Measurements from ENCODE around the gene PRKCB.
"Not testable (repeated sequence)": the region's sequence is repeated elsewhere in the genome, so short reads cannot be mapped to it uniquely, and the experiment has no call there.

PRKCB gene

DNA sequence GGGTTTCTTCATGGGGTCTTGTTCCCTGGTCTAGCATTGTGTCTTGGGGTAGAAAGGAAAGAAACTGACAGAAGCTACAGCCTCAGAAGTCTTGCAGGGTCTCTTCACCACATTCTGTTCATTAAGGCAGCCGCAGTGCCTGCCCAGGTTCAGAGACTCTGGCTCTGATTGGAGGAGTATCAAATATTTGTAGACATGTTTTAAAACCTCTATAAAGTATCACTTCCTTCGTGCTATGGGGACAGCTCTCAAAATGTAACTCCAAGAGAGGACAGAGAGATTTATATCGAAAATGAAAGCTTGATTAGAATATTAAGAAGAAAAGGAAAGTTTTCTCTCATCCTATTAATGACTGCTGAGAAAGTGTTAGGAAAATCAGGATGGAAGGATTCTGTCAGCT is 313.3 kb downstream of the PRKCB start:
- Mint-ChIP-seq H3K4me1 (ENCODE audit: low read depth) (peaks cover 52% of the 10 kb centered on the region), H3K27me3 (no peaks in the 10 kb centered on the region), H3K36me3 (ENCODE audit: low read depth) (peaks cover 50% of the 10 kb centered on the region), H3K4me3 (no peak overlapping the region), H3K27ac (peak overlapping the region; percentile 51), H3K9me3 (peaks cover 11% of the 10 kb centered on the region)
- no peak for DNase-seq

DNA sequence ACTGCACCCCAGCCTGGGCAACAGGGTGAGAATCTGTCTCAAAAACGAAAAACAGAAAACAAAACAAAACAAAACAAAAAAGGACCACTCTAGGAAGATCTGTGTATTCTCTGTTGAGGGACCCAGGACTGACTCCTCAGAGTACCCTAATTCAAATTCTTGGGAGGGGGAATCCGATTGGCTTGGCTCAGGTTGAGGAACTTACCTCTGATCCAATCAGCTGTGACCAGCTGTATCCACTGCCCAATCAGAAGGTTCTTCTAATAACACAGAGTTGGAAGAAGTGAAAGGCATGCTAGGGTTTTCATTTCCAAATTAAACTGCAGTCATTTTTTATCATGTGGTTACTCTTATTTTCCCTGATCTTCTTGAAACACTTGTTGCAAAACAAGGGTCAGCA is 314.5 kb downstream of the PRKCB start:
- peaks cover 11% of the 10 kb centered on the region for H3K9me3 Mint-ChIP-seq
- H3K27me3 Mint-ChIP-seq = no peaks in the 10 kb centered on the region
- DNase-seq = no peak
- peak overlapping the region; percentile 47 for H3K27ac Mint-ChIP-seq
- H3K36me3 Mint-ChIP-seq (ENCODE audit: low read depth) = peaks cover 52% of the 10 kb centered on the region
- peaks cover 52% of the 10 kb centered on the region for H3K4me1 Mint-ChIP-seq (ENCODE audit: low read depth)
- no peak overlapping the region for H3K4me3 Mint-ChIP-seq

DNA sequence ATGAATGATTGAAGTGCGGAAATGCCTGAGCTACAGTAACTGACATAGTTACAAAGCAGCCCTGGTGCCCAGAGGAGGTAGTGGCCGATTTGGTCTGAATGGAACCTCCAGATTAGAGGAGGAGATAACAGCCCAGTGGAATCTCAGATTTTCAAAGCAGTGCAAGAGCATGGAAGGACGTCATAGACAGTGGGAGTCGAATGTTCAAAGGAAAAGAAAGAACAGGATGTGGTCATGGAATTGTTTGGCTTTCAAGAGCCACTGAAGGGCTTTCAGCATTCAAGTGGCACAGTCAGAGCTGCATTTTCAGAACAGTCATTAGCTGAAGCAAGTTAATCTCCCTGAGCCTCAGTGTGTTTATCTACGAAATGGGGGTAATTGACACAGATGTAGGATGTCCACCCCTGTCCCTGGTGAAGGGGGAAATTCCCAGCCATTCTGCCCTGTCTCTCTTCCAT is 315.7 kb downstream of the PRKCB start:
- Mint-ChIP-seq H3K4me1 (ENCODE audit: low read depth) (peaks cover 56% of the 10 kb centered on the region), H3K36me3 (ENCODE audit: low read depth) (peaks cover 57% of the 10 kb centered on the region), H3K4me3 (no peak overlapping the region), H3K27ac (peak overlapping the region; percentile 47), H3K27me3 (no peaks in the 10 kb centered on the region), H3K9me3 (peaks cover 11% of the 10 kb centered on the region)
- no peak for DNase-seq

DNA sequence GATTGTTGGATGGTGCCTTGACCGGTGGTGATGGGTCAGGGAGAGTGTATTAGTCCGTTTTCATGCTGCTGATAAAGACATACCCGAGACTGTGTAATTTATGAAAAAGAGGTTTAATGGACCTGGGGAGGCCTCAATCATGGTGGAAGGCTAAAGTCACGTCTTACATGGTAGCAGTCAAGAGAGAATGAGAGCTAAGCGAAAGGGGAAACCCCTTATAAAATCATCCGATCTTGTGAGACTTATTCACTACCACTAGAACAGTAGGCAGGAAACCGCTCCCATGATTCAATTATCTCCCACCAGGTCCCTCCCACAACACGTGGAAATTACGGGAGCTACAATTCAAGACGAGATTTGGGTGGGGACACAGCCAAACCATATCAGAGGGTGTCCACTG is 316.3 kb downstream of the PRKCB start:
- DNase-seq, H3K27me3 Mint-ChIP-seq, H3K4me3 Mint-ChIP-seq: not testable (repeated sequence)
- H3K4me1 Mint-ChIP-seq (ENCODE audit: low read depth) = peaks cover 61% of the 10 kb centered on the region
- peaks cover 62% of the 10 kb centered on the region for H3K36me3 Mint-ChIP-seq (ENCODE audit: low read depth)
- H3K27ac Mint-ChIP-seq = peak overlapping the region; percentile 47
- peaks cover 11% of the 10 kb centered on the region for H3K9me3 Mint-ChIP-seq

DNA sequence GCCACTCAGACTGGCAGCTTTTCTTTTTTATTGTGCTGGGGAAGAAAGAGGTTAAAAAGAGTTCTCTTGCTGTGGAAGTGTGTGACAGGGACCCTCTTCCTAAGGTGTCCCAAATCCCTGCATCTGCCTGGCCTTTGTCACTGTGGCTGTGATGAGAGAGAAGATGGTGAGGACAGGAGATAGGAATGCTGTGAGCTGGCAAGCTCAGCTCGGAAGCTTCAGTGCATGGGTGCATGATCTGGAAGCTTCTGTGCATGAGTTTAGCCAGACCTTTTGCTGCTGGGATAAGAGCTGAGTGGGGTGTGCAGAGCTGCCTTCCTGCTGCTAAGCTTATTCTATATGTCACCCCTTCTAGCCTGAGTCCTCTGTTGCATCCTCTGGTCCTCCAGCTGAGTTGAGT is 317.0 kb downstream of the PRKCB start:
- peaks cover 63% of the 10 kb centered on the region for H3K36me3 Mint-ChIP-seq (ENCODE audit: low read depth)
- no peaks in the 10 kb centered on the region for H3K27me3 Mint-ChIP-seq
- H3K9me3 Mint-ChIP-seq = peaks cover 11% of the 10 kb centered on the region
- peaks cover 60% of the 10 kb centered on the region for H3K4me1 Mint-ChIP-seq (ENCODE audit: low read depth)
- peak overlapping the region; percentile 47 for H3K27ac Mint-ChIP-seq
- H3K4me3 Mint-ChIP-seq = no peak overlapping the region
- no peak for DNase-seq

DNA sequence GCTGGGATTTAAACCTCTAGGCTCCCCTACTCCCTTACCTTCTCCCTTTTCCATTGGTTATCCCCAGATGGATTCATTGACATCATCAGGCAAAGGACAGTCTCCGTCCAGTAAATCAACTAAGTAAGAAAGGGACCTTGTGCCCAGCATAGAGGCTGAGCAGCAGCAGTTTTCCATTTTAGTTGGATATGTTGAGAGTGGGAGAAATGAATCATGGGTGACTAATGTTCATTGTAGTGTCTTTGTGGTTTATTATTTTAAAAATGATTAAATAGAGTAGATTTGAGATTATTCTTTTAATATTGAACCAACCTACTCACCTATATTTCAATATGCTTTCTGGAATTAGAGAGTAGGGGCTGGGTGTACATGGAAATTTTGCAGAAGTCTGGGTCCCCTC is 321.0 kb downstream of the PRKCB start:
- H3K27ac Mint-ChIP-seq = no peak overlapping the region
- H3K36me3 Mint-ChIP-seq (ENCODE audit: low read depth) = peaks cover 76% of the 10 kb centered on the region
- H3K27me3 Mint-ChIP-seq = no peaks in the 10 kb centered on the region
- no peak for DNase-seq
- peaks cover 25% of the 10 kb centered on the region for H3K4me1 Mint-ChIP-seq (ENCODE audit: low read depth)
- no peak overlapping the region for H3K4me3 Mint-ChIP-seq
- peaks cover 8% of the 10 kb centered on the region for H3K9me3 Mint-ChIP-seq

DNA sequence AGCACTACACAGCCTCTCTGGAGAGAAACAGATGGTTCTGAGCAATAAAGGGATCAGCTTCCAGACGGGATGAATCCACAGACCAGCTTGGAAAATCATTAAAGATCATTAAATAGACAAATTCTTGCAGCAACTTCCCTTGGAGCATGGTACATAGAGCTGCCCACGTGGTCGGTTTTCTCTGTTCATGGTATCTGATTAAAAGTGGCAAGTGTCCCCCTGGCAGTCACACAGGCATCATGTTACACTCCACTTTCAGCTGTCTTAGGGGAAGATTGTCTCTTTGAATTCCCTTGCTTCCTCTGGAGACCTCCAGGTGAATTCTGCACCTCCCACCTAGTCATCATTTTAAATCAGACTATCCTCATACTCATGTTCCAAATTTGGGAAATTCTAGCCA is 328.2 kb downstream of the PRKCB start:
- no peak for DNase-seq
- Mint-ChIP-seq H3K9me3 (no peaks in the 10 kb centered on the region), H3K36me3 (ENCODE audit: low read depth) (peaks cover 59% of the 10 kb centered on the region), H3K27ac (no peak overlapping the region), H3K4me3 (no peak overlapping the region), H3K27me3 (no peaks in the 10 kb centered on the region), H3K4me1 (ENCODE audit: low read depth) (peaks cover 16% of the 10 kb centered on the region)

DNA sequence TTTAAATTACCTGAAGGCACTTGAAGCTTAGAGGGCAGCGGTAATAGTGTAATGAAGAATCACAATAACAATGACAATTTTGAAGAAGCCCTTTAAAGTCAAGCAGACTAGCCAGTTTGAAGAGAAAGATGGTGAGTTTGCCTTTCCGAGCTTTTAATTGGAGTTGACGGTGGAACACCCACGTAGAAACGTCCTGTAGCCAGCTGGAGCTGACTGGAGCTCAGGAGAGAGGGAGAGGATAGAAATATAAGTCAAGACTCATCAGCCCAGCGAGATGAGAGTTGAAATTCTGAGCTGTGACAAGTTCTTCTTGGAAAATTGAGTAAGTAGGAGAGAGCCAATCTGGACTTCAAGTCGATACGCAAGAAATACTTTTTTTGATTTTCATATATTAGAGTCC is 328.6 kb downstream of the PRKCB start:
- Mint-ChIP-seq H3K27me3 (no peaks in the 10 kb centered on the region), H3K9me3 (no peaks in the 10 kb centered on the region), H3K4me1 (ENCODE audit: low read depth) (peaks cover 16% of the 10 kb centered on the region), H3K27ac (no peak overlapping the region), H3K4me3 (no peak overlapping the region), H3K36me3 (ENCODE audit: low read depth) (peaks cover 59% of the 10 kb centered on the region)
- no peak for DNase-seq

DNA sequence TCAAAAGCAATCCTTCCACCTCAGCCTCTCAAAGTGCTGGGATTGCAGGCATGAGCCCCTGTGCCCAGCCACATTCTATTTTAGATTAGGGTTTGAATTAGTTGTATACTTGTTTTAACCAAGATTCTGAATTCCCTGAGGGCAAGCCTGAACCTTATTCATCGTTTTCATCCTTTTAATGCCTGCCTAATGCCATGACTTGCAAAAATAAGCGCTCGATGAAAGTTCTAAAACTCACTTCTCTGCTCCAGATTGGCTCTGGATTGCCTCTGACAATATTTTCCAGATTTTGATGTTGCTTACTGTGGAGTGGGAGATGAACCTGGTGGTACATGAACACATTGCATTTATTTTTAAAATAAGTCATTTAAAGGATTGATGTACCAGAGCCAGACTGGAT is 329.5 kb downstream of the PRKCB start:
- no peaks in the 10 kb centered on the region for H3K27me3 Mint-ChIP-seq

DNA sequence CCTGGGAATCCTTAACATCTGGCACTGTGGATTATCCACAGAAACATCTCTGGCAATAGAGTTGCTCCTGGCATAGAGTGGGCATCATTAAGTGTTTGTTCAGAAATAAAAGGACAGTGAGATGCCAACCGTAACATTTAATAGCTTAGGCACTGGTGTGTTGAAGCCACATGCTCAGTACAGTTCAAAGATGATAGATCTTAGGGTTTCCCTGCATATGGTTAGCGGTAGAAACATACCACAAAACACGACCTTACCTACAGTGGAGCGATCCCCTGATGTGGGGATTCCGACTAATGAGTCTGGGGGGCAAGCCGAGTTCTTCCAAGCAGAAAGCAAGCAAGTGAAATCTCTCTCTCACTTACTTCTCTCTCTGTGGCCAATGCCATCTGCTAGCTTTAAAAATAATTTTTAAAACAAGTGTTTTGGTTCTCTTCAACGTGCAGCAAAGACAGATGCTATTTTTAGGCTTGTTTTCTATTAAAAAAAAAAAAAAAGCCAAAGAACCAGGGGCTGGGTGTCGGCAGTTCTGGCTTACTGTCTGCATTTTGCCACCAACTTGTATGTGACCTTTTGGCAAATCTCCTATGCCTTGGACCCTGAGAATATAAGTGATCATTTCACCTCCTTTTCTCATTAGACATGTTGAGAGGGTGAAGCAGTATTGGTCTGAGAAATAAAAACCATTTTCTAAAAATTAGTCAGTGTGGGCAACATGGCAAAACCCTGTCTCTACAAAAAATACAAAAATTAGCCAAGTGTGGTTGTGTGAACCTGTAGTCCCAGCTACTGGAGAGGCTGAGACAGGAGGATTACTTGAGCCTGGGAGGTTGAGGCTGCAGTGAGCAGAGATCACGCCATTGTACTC is 331.1 kb downstream of the PRKCB start:
- Mint-ChIP-seq H3K36me3 (ENCODE audit: low read depth) (peaks cover 57% of the 10 kb centered on the region), H3K4me1 (ENCODE audit: low read depth) (peaks cover 23% of the 10 kb centered on the region), H3K4me3 (no peak overlapping the region), H3K27ac (no peak overlapping the region), H3K9me3 (no peaks in the 10 kb centered on the region), H3K27me3 (no peaks in the 10 kb centered on the region)
- DNase-seq = no peak

More for the DNA sequence above, 329.5 kb downstream of the PRKCB start:
- no peaks in the 10 kb centered on the region for H3K9me3 Mint-ChIP-seq
- peaks cover 56% of the 10 kb centered on the region for H3K36me3 Mint-ChIP-seq (ENCODE audit: low read depth)
- no peak for DNase-seq
- H3K27ac Mint-ChIP-seq = no peak overlapping the region
- H3K4me1 Mint-ChIP-seq (ENCODE audit: low read depth) = peaks cover 18% of the 10 kb centered on the region
- no peak overlapping the region for H3K4me3 Mint-ChIP-seq

DNA sequence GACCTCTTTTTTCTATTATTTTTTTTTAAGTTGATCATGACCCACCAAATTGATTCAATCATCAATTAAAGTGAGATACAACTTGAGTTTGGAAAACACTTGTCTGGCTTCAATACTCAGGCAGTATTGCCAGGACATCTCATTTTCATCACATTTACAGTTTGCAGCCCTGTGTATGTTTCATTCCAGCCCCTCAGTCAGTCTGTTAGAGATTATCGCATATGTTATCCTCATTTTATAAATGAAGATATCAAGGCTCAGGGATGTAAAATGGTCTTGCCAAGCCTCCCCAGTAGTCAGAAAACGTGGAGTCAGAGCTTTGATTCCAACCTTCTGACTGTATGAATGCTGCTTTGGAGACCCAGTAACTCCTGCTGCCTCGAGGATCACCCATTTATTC is 333.1 kb downstream of the PRKCB start:
- Mint-ChIP-seq H3K4me3 (no peak overlapping the region), H3K4me1 (ENCODE audit: low read depth) (peaks cover 23% of the 10 kb centered on the region), H3K27me3 (no peaks in the 10 kb centered on the region), H3K9me3 (no peaks in the 10 kb centered on the region), H3K27ac (no peak overlapping the region), H3K36me3 (ENCODE audit: low read depth) (peaks cover 69% of the 10 kb centered on the region)
- no peak for DNase-seq

DNA sequence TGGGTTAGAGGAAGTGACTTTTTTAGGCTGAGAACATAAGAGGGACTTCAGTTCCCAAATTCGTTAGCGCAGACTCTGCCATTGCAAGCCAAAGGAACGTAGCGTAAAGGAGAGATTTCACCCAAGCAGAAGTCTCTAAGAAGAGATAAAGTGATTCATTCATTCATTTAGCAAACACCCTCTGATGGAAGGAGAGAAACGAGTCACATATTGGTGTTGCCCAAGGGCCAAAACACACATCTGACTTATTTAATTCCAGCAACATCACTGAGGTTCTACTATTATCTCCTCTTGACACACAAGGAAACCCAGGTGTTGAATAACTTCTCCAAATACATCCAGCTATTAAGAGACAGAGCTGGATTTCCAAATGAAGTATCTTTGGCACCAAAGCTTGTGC is 334.6 kb downstream of the PRKCB start:
- no peak for DNase-seq
- H3K36me3 Mint-ChIP-seq (ENCODE audit: low read depth) = peaks cover 73% of the 10 kb centered on the region

DNA sequence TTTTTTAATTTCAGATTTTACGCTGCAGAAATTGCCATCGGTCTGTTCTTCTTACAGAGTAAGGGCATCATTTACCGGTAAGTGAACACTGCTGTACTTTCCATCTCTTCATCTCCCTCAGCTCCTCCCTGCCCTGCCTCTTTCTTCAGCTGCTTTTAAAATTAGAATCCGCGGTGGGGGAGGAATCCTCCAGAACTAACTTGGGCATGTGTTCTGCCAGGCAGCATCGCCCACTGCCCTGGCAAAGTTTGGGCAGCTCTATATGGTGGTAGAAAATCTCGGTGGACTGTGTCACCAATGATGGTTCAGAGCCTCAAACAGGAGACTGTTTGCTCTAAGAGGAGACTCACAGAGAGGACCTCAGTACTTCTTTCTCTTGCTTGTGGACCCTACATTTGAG is 338.7 kb downstream of the PRKCB start:
- Mint-ChIP-seq H3K27ac (no peak overlapping the region), H3K4me1 (ENCODE audit: low read depth) (peaks cover 7% of the 10 kb centered on the region), H3K9me3 (no peaks in the 10 kb centered on the region), H3K27me3 (no peaks in the 10 kb centered on the region), H3K4me3 (no peak overlapping the region), H3K36me3 (ENCODE audit: low read depth) (peaks cover 84% of the 10 kb centered on the region)
- DNase-seq = no peak

More for the DNA sequence above, 334.6 kb downstream of the PRKCB start:
- peaks cover 23% of the 10 kb centered on the region for H3K4me1 Mint-ChIP-seq (ENCODE audit: low read depth)
- H3K9me3 Mint-ChIP-seq = no peaks in the 10 kb centered on the region
- peak overlapping the region; percentile 39 for H3K27ac Mint-ChIP-seq
- H3K27me3 Mint-ChIP-seq = no peaks in the 10 kb centered on the region
- H3K4me3 Mint-ChIP-seq = no peak overlapping the region

DNA sequence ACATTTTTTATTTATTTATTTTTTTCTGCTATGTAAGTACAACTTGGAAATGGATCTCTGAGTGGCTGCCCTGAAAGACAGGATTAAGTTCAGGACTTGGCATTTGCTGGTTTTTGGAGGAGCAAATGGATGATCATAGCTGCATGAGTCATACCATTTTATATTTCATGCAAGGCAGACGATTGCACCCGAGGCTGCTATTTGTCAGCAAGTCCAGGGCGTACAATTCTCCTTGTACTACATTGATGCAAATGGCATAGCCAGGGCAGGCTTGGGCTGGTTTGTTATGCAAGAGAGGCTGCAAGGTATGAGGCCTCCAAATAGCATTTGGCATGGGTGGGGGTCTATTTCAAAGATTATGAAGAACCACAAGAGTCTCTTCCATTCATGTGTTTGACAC is 339.2 kb downstream of the PRKCB start:
- H3K9me3 Mint-ChIP-seq = no peaks in the 10 kb centered on the region
- H3K27ac Mint-ChIP-seq = no peak overlapping the region
- H3K36me3 Mint-ChIP-seq (ENCODE audit: low read depth) = peaks cover 85% of the 10 kb centered on the region
- no peak for DNase-seq
- no peak overlapping the region for H3K4me3 Mint-ChIP-seq
- H3K4me1 Mint-ChIP-seq (ENCODE audit: low read depth) = peaks cover 7% of the 10 kb centered on the region
- H3K27me3 Mint-ChIP-seq = no peaks in the 10 kb centered on the region

DNA sequence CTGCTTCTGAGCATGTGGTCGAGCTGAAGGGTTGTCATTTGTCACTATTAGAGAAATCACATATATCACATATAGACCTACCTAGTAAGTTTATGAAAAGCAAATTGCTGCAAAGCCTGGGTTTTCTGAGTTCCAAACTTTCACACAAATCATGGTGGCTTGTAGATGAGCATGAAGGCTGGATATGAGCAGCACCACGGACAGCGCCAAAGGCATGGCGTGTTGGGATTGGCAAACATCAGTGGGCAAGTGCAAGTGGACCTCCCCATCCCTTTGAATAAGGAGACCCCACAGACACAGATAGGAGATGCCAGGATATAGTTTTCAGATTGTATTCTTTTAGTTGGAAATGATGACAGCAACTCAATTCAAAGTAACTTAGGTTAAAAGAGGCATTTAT is 342.7 kb downstream of the PRKCB start:
- peaks cover 1% of the 10 kb centered on the region for H3K4me1 Mint-ChIP-seq (ENCODE audit: low read depth)
- H3K9me3 Mint-ChIP-seq = no peaks in the 10 kb centered on the region
- no peak overlapping the region for H3K27ac Mint-ChIP-seq
- H3K4me3 Mint-ChIP-seq = no peak overlapping the region
- no peaks in the 10 kb centered on the region for H3K27me3 Mint-ChIP-seq
- H3K36me3 Mint-ChIP-seq (ENCODE audit: low read depth) = peaks cover 92% of the 10 kb centered on the region
- no peak for DNase-seq
